Ishikawa (cell line): ENCODE results near the gene POU3F3.

Source experiments
- CEBPB ChIP-seq: IDR thresholded peaks from 2 replicates; pipeline ENCODE4 v1.6.1; 2012
- CREB1 ChIP-seq: IDR thresholded peaks from 2 replicates; pipeline ENCODE4 v1.6.1; 2012; ENCODE audit warnings: low read depth
- EGR1 ChIP-seq: IDR thresholded peaks from 2 replicates; pipeline ENCODE4 v1.6.1; 2012
- EP300 ChIP-seq: IDR thresholded peaks from 2 replicates; pipeline ENCODE4 v1.6.1; 2012; ENCODE audit warnings: borderline replicate concordance
- FOXM1 ChIP-seq: IDR thresholded peaks from 2 replicates; pipeline ENCODE4 v1.6.1; 2012; ENCODE audit warnings: low read depth, borderline replicate concordance
- NFIC ChIP-seq: IDR thresholded peaks from 2 replicates; pipeline ENCODE4 v1.6.1; 2012
- RAD21 ChIP-seq: IDR thresholded peaks from 2 replicates; pipeline ENCODE4 v1.6.1; 2012; ENCODE audit warnings: low read depth
- TAF1 ChIP-seq: IDR thresholded peaks from 2 replicates; pipeline ENCODE4 v1.6.1; 2012; ENCODE audit warnings: low read depth, mild to moderate bottlenecking
- TCF12 ChIP-seq: IDR thresholded peaks from 2 replicates; pipeline ENCODE4 v1.6.1; 2012; ENCODE audit warnings: low read depth
- TEAD4 ChIP-seq: IDR thresholded peaks from 2 replicates; pipeline ENCODE4 v1.6.1; 2012
- YY1 ChIP-seq: IDR thresholded peaks from 2 replicates; pipeline ENCODE4 v1.6.1; 2012; ENCODE audit warnings: low read depth
- ZBTB7A ChIP-seq: IDR thresholded peaks from 2 replicates; pipeline ENCODE4 v1.6.1; 2012; ENCODE audit warnings: low read depth
- TF ChIP-seq, protein P1 (sequence below): IDR thresholded peaks from 2 replicates; pipeline ENCODE4 v1.6.1; 2012
- TF ChIP-seq, protein P2 (sequence below): IDR thresholded peaks from 2 replicates; pipeline ENCODE4 v1.6.1; 2012; ENCODE audit warnings: low read depth, mild to moderate bottlenecking
- TF ChIP-seq, protein P3 (sequence below): IDR thresholded peaks from 2 replicates; pipeline ENCODE4 v1.6.1; 2012

Gene POU3F3

DNA sequence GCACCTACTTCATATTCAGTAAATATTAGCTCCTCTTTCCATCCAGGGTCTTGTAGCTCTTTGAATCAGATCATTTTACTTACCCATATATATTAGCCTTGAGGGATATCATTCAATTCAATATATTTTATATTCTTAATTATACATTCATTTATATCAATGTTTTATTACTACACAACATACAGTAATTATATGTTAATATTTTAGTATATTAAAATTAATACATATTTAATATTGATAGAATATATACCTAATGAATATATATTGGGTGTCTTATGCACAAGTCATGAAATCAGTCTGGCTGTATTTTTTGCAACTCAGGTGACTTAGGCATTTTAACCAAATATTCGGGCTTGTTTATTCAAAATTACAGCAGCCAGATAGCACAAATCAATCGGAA lies 37.2 kb downstream of the POU3F3 start:
- TF ChIP-seq TAF1 = no peak
- no peak for TF ChIP-seq TCF12
- TF ChIP-seq FOXM1 = no peak
- TF ChIP-seq EGR1 = no peak
- no peak for TF ChIP-seq TEAD4
- TF ChIP-seq CEBPB = no peak
- TF ChIP-seq EP300 = no peak
- TF ChIP-seq, protein P1, sequence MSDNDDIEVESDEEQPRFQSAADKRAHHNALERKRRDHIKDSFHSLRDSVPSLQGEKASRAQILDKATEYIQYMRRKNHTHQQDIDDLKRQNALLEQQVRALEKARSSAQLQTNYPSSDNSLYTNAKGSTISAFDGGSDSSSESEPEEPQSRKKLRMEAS = no peak
- no peak for TF ChIP-seq ZBTB7A
- TF ChIP-seq RAD21 = no peak
- TF ChIP-seq, protein P2, sequence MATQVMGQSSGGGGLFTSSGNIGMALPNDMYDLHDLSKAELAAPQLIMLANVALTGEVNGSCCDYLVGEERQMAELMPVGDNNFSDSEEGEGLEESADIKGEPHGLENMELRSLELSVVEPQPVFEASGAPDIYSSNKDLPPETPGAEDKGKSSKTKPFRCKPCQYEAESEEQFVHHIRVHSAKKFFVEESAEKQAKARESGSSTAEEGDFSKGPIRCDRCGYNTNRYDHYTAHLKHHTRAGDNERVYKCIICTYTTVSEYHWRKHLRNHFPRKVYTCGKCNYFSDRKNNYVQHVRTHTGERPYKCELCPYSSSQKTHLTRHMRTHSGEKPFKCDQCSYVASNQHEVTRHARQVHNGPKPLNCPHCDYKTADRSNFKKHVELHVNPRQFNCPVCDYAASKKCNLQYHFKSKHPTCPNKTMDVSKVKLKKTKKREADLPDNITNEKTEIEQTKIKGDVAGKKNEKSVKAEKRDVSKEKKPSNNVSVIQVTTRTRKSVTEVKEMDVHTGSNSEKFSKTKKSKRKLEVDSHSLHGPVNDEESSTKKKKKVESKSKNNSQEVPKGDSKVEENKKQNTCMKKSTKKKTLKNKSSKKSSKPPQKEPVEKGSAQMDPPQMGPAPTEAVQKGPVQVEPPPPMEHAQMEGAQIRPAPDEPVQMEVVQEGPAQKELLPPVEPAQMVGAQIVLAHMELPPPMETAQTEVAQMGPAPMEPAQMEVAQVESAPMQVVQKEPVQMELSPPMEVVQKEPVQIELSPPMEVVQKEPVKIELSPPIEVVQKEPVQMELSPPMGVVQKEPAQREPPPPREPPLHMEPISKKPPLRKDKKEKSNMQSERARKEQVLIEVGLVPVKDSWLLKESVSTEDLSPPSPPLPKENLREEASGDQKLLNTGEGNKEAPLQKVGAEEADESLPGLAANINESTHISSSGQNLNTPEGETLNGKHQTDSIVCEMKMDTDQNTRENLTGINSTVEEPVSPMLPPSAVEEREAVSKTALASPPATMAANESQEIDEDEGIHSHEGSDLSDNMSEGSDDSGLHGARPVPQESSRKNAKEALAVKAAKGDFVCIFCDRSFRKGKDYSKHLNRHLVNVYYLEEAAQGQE = no peak
- no peak for TF ChIP-seq CREB1
- TF ChIP-seq, protein P3, sequence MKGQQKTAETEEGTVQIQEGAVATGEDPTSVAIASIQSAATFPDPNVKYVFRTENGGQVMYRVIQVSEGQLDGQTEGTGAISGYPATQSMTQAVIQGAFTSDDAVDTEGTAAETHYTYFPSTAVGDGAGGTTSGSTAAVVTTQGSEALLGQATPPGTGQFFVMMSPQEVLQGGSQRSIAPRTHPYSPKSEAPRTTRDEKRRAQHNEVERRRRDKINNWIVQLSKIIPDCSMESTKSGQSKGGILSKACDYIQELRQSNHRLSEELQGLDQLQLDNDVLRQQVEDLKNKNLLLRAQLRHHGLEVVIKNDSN = no peak
- TF ChIP-seq YY1 = no peak
- no peak for TF ChIP-seq NFIC

DNA sequence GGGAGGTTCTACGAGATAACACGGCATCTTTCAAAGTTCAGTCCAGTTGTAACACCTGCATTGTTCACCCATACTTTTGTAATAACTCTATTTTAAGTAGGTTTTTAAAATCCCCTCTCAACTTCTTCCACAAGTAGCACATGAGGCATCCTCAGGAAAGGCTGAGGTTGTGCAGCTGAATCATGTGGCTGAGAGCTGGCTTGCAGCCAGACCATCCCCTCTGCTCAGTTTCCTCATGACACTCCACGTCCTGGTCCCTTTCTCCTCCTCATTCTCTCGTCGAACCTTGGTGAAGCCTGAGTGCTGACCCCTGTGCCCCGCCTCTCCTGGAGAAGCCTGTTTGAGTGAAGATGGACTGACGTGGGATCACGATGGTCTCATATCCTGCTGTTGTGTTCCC lies 42.5 kb downstream of the POU3F3 start:
- TF ChIP-seq TCF12 = no peak
- no peak for TF ChIP-seq TEAD4
- no peak for TF ChIP-seq YY1
- TF ChIP-seq EP300 = no peak
- no peak for TF ChIP-seq FOXM1
- TF ChIP-seq ZBTB7A = no peak
- no peak for TF ChIP-seq NFIC
- TF ChIP-seq, protein P1 = no peak
- TF ChIP-seq EGR1 = no peak
- TF ChIP-seq, protein P3 = no peak

DNA sequence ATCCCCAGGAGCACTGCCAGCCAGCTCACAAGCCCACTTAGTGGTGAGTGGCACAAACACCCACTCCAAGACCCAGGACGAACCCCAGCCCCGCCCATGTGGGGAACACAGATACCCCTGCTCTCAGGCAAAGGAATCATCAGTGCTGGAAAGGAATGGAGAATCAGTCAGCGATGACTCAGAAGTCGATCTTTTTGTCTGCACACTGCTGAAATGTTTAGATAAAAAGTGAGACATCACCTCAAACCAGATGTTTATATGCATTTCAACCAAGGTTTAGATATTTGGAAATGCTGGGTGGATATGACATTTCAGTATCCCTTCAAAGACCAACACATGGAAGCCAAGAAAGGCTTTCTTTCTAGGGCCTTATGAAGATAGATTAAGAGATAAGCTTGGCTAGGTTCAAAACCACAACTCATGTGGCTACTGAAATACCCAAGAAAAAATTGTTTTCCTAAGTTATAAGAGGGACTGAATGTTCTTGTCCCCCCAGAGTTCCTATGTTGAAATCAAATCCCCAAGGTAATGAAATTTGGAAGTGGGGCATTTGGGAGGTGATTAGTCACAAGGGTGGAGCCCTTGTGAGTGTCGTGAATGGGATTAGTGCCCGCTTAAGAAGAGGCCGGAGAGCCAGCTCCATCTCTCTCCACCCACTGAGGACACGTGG lies 43.7 kb downstream of the POU3F3 start:
- TF ChIP-seq TEAD4 (no peak), EP300 (no peak), EGR1 (no peak), FOXM1 (no peak), CEBPB (no peak), YY1 (no peak), ZBTB7A (no peak), TCF12 (no peak)
- TF ChIP-seq, protein P3 = no peak

DNA sequence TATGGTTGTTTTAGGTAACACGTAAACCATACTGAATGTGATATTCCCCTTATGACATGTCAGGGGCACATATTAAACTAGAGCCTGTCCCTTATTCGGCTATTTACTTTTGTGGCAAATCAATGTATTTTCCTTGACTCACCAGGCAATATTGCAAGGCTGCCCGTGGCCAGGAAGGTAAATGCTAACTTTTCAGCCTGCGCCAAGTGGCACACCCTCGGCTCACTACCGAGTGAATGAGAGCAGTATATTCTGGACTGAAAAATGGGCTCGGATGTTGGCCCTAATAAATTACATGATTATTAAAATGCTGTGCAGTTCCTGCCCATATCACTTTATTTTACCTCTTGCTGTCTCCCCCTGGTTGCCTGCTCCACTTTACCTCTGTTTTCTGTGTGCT lies 46.7 kb downstream of the POU3F3 start:
- TF ChIP-seq, protein P3 = no peak
- TF ChIP-seq, protein P1 = no peak
- TF ChIP-seq TCF12 (no peak), YY1 (no peak), EP300 (no peak), ZBTB7A (no peak), FOXM1 (no peak), NFIC (no peak), TEAD4 (no peak), CEBPB (no peak), TAF1 (no peak)

DNA sequence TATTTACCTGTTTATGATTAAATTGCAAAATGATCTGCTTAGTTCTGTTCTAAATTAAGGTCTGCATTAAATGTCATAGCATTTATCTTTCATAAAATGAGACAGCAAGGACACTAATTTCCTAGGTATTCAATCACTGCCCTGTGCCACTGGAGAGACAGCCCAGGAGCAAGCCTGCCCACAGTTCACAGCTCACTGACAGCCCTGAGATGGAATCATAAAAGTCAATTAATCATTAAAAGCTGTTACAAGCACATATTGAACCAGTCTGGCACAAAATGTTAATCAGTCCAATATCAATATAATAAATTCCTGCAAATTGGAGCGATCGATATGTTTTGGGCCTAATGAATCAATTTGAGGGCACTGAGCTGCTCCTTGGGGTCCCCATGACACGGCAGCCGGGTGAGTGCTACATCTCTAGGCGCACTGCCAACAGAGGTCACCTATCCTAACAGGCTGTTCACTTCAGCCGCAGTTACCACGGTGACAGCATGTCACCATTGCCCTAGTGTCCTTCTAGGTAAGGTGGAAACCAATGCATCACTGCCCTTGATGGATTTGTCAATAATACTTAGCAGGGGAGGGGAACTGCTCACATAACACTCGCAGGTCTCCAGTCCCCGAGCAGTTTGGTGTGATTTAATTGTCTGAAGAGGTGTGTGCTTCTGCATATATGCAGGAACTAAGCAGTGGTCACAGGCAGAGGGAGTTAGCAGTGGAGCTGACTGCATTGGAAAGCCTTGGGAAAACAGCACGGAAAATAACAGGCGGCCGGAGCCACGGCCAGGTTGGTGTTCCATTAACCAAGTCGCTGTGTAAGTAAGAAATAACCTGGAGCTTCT lies 47.3 kb downstream of the POU3F3 start:
- no peak for TF ChIP-seq EGR1
- TF ChIP-seq, protein P1 = no peak
- TF ChIP-seq FOXM1 = no peak
- no peak for TF ChIP-seq TAF1
- TF ChIP-seq TCF12 = no peak
- TF ChIP-seq EP300 = no peak
- TF ChIP-seq CREB1 = no peak
- no peak for TF ChIP-seq YY1
- TF ChIP-seq CEBPB = no peak
- TF ChIP-seq, protein P2 = no peak
- no peak for TF ChIP-seq ZBTB7A
- TF ChIP-seq RAD21 = no peak
- no peak for TF ChIP-seq TEAD4
- TF ChIP-seq NFIC = no peak
- TF ChIP-seq, protein P3 = no peak
